ENCODE measurements around the gene ITGB5.
"Not testable (repeated sequence)": the region's sequence is repeated elsewhere in the genome, so short reads cannot be mapped to it uniquely, and the experiment has no call there.

ITGB5 gene

GRCh38 chr3:124829819-124830554, 57.2 kb downstream of the ITGB5 start:
- TF ChIP-seq CTCF (IDR thresholded peaks at IDR 0.05; ENCODE audit: low read depth, low read length), result no peak
- H3K4me3 ChIP-seq (ENCODE audit: low read depth, low read length), result no peak overlapping the region

- no peak for TF ChIP-seq CTCF (IDR thresholded peaks at IDR 0.05; ENCODE audit: low read depth, low read length)
- no peak overlapping the region for H3K4me3 ChIP-seq (ENCODE audit: low read depth, low read length)
Observed at GRCh38 chr3:124829178-124829818, 57.9 kb downstream of the ITGB5 start.

DNA sequence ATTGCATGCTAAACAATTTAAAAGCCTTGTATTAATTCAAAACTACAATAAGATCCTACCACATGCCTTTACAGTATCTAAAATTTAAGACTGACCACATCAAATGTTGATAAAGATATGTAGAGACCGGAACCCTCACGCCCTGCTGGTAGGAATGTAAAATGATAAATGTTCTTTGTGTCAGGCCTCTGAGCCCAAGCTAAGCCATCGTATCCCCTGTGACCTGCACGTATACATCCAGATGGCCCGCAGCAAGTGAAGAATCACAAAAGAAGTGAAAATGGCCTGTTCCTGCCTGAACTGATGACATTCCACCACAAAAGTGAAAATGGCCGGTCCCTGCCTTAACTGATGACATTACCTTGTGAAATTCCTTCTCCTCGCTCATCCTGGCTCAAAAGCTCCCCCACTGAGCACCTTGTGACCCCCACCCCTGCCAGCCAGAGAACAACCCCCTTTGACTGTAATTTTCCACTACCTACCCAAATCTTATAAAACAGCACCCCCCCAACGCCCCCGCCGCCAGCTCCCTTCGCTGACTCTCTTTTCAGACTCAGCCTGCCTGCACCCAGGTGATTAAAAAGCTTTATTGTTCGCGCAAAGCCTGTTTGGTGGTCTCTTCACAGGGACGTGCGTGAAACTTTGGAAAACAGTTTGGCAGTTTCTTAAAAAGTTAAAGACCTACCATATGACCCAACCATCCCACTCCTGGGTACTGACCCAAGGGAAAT, 59.5 kb downstream of the ITGB5 start:
- not testable (repeated sequence) for H3K4me3 ChIP-seq (ENCODE audit: low read depth, low read length)

DNA sequence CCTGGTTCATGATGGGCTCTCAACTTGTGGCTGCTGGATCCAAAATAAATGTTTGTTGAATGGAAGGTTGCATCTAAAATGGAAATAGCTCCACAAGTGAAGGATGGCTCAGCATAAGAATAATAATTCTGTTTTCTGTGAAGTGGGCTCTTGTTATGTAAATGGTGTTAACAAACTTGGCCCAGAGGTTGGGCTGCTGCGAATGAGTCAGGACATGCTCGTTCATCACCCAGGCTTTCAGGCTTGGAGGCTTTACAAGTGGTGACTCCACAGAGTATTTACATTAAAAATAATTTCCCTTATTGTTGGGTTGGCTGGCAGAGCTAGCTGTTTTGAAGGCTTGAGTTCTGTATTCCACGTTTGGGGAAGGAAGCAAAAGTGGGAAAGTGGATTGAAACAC, 60.5 kb downstream of the ITGB5 start:
- no peak for TF ChIP-seq CTCF (IDR thresholded peaks at IDR 0.05; ENCODE audit: low read depth, low read length)
- H3K4me3 ChIP-seq (ENCODE audit: low read depth, low read length), result no peak overlapping the region

- H3K4me3 ChIP-seq (ENCODE audit: low read depth, low read length), result no peak overlapping the region
- TF ChIP-seq CTCF (IDR thresholded peaks at IDR 0.05; ENCODE audit: low read depth, low read length), result no peak
Observed at GRCh38 chr3:124824286-124824915, 62.8 kb downstream of the ITGB5 start.

- no peak overlapping the region for H3K4me3 ChIP-seq (ENCODE audit: low read depth, low read length)
- TF ChIP-seq CTCF (IDR thresholded peaks at IDR 0.05; ENCODE audit: low read depth, low read length), result no peak
Observed at GRCh38 chr3:124823648-124824047, 63.5 kb downstream of the ITGB5 start.

- TF ChIP-seq CTCF (IDR thresholded peaks at IDR 0.05; ENCODE audit: low read depth, low read length), result no peak
Observed at GRCh38 chr3:124823206-124823605, 64.0 kb downstream of the ITGB5 start.

More at GRCh38 chr3:124823206-124823605, 64.0 kb downstream of the ITGB5 start:
- no peak overlapping the region for H3K4me3 ChIP-seq (ENCODE audit: low read depth, low read length)
